HL-60 (cell line): ENCODE results near the gene USP27X.

Source experiments
- CTCF ChIP-seq: IDR thresholded peaks from one replicate; pipeline ENCODE4 v1.5.1; 2011; ENCODE audit warnings: low read length, control low read depth, inconsistent platforms; ENCODE audit not compliant: insufficient read depth
- POLR2AphosphoS5 ChIP-seq: IDR thresholded peaks from 2 replicates; pipeline ENCODE4 v1.6.1; 2012; ENCODE audit warnings: low read depth
- REST ChIP-seq: IDR thresholded peaks from 2 replicates; pipeline ENCODE4 v1.6.1; 2012; ENCODE audit warnings: low read depth; ENCODE audit not compliant: insufficient replicate concordance

GRCh38 chrX:49921109-49921508 lies 41.8 kb downstream of the USP27X start:
- TF ChIP-seq CTCF (no peak), POLR2AphosphoS5 (no peak), REST (no peak)
